ENCODE results near the gene USH1C.

Gene USH1C

GRCh38 chr11:17500673-17501072 is 43.5 kb downstream of the USH1C start:
- Histone ChIP-seq H3K36me3 (ENCODE audit: control insufficient read depth in 2 of 2, insufficient read depth in 1 of 2, low read length in 2 of 2) (no peaks in the 10 kb centered on the region), H3K9me3 (ENCODE audit: control insufficient read depth, insufficient read depth, low read depth, low read length) (no peaks in the 10 kb centered on the region), H3K27ac (ENCODE audit: extremely low read depth, low read depth, low read length) (no peak overlapping the region), H3K4me3 (ENCODE audit: low read depth, low read length) (no peak overlapping the region), H3K4me1 (ENCODE audit: control insufficient read depth, insufficient read depth, low read length) (no peaks in the 10 kb centered on the region)
- TF ChIP-seq ZNF624 (tag by site-specific recombination; IDR thresholded peaks at IDR 0.05) (no peak), ZNF174 (tag by site-specific recombination; IDR thresholded peaks at IDR 0.05) (no peak), ZNF121 (tag by site-specific recombination; IDR thresholded peaks at IDR 0.05) (no peak), ZNF561 (tag by site-specific recombination; IDR thresholded peaks at IDR 0.05; ENCODE audit: borderline replicate concordance) (no peak), ZNF654 (tag by site-specific recombination; IDR thresholded peaks at IDR 0.05; ENCODE audit: low read depth) (no peak), ZFP37 (tag by site-specific recombination; IDR thresholded peaks at IDR 0.05) (no peak), ZNF660 (tag by site-specific recombination; IDR thresholded peaks at IDR 0.05) (no peak), HOXD13 (CRISPR knock-in tag; IDR thresholded peaks at IDR 0.05; ENCODE audit: borderline replicate concordance) (no peak), ZNF585B (tag by site-specific recombination; IDR thresholded peaks at IDR 0.05) (no peak), ZNF704 (tag by site-specific recombination; IDR thresholded peaks at IDR 0.05) (no peak), ZNF362 (tag by site-specific recombination; IDR thresholded peaks at IDR 0.05) (no peak), CTCF (tag by site-specific recombination; IDR thresholded peaks at IDR 0.05) (no peak), ZNF223 (tag by site-specific recombination; IDR thresholded peaks at IDR 0.05) (no peak), TSHZ1 (tag by site-specific recombination; IDR thresholded peaks at IDR 0.05; ENCODE audit: borderline replicate concordance) (no peak), ZNF221 (tag by site-specific recombination; IDR thresholded peaks at IDR 0.05; ENCODE audit: borderline replicate concordance) (no peak), PRDM10 (tag by site-specific recombination; IDR thresholded peaks at IDR 0.05) (no peak), PRDM1 (tag by site-specific recombination; IDR thresholded peaks at IDR 0.05) (no peak), PRDM2 (tag by site-specific recombination; IDR thresholded peaks at IDR 0.05; ENCODE audit: borderline replicate concordance) (no peak)
- ChIA-PET POLR2A (no interaction called here), CTCF (interaction anchor here (0.6 to 3.1 kb wide), 3 partner anchors 28 to 119 kb away, joined by 4 to 24 read pairs (median 18); no protein-coding TSS in a partner anchor)
